WERI-Rb-1 (cell line): ENCODE measurements around the gene WASL.
"Not testable (repeated sequence)": the region's sequence is repeated elsewhere in the genome, so short reads cannot be mapped to it uniquely, and the experiment has no call there.

Experiments used
- DNase-seq: peaks from one replicate; pipeline ENCODE4 v3.0.0-alpha.2; 2020
- H3K27ac ChIP-seq: fragments of 250-450 bp; sonication (Bioruptor Pico); 2 replicates; pipeline ENCODE4 v1.5.1; 2020; ENCODE audit warnings: mild to moderate bottlenecking, moderate library complexity
- H3K27me3 ChIP-seq: fragments of 250-450 bp; sonication (Bioruptor Pico); 2 replicates; pipeline ENCODE4 v1.5.1; 2021; ENCODE audit warnings: mild to moderate bottlenecking, low read depth, moderate library complexity; ENCODE audit not compliant: insufficient read depth, severe bottlenecking
- H3K36me3 ChIP-seq: fragments of 250-450 bp; sonication (Bioruptor Pico); 2 replicates; pipeline ENCODE4 v1.5.1; 2020; ENCODE audit warnings: mild to moderate bottlenecking, moderate library complexity
- H3K4me3 ChIP-seq: 2 replicates; pipeline ENCODE4 v1.5.1; 2011; ENCODE audit warnings: low read depth, mild to moderate bottlenecking, control low read depth, low read length
- H3K9me3 ChIP-seq: fragments of 250-450 bp; sonication (Bioruptor Pico); 2 replicates; pipeline ENCODE4 v1.5.1; 2021; ENCODE audit warnings: mild to moderate bottlenecking, moderate library complexity; ENCODE audit not compliant: severe bottlenecking
- CTCF ChIP-seq: IDR thresholded peaks from 2 replicates; pipeline ENCODE4 v1.5.1; 2011; ENCODE audit warnings: low read depth, mild to moderate bottlenecking, control low read depth, inconsistent platforms, low read length

The WASL gene

GRCh38 chr7:123784263-123784662 lies 35.5 kb upstream of the WASL start:
- Histone ChIP-seq H3K27me3 (no peaks in the 10 kb centered on the region), H3K36me3 (no peaks in the 10 kb centered on the region), H3K4me3 (no peak overlapping the region), H3K9me3 (no peaks in the 10 kb centered on the region), H3K27ac (no peak overlapping the region)
- no peak for TF ChIP-seq CTCF
- no peak for DNase-seq

- DNase-seq = no peak
- Histone ChIP-seq H3K27ac (no peak overlapping the region), H3K27me3 (no peaks in the 10 kb centered on the region), H3K4me3 (no peak overlapping the region), H3K9me3 (no peaks in the 10 kb centered on the region), H3K36me3 (no peaks in the 10 kb centered on the region)
- TF ChIP-seq CTCF = no peak
Measured at GRCh38 chr7:123783820-123784219, 35.0 kb upstream of the WASL start.

GRCh38 chr7:123782071-123782798 lies 33.4 kb upstream of the WASL start:
- no peaks in the 10 kb centered on the region for H3K27me3 ChIP-seq
- no peaks in the 10 kb centered on the region for H3K36me3 ChIP-seq
- no peak for DNase-seq
- H3K4me3 ChIP-seq = no peak overlapping the region
- no peak for TF ChIP-seq CTCF
- no peaks in the 10 kb centered on the region for H3K9me3 ChIP-seq
- H3K27ac ChIP-seq = no peak overlapping the region

- not testable (repeated sequence) for H3K27me3 ChIP-seq, DNase-seq, H3K4me3 ChIP-seq, H3K36me3 ChIP-seq, H3K9me3 ChIP-seq
- H3K27ac ChIP-seq = peak overlapping the region; percentile 24
Measured at GRCh38 chr7:123780472-123780871, 31.7 kb upstream of the WASL start.

- no peak for DNase-seq
- no peak overlapping the region for H3K4me3 ChIP-seq
- no peak overlapping the region for H3K27ac ChIP-seq
- H3K36me3 ChIP-seq = no peaks in the 10 kb centered on the region
- H3K9me3 ChIP-seq = no peaks in the 10 kb centered on the region
- TF ChIP-seq CTCF = no peak
- H3K27me3 ChIP-seq = no peaks in the 10 kb centered on the region
Measured at GRCh38 chr7:123774496-123774895, 25.7 kb upstream of the WASL start.

GRCh38 chr7:123773481-123773880 lies 24.7 kb upstream of the WASL start:
- Histone ChIP-seq H3K9me3 (no peaks in the 10 kb centered on the region), H3K4me3 (no peak overlapping the region), H3K27ac (no peak overlapping the region), H3K36me3 (no peaks in the 10 kb centered on the region), H3K27me3 (no peaks in the 10 kb centered on the region)
- DNase-seq = no peak
- no peak for TF ChIP-seq CTCF
